Upper lobe of left lung (tissue), 4 donors: ENCODE measurements around the gene ANO10.

ENCODE experiments used
- CTCF ChIP-seq, 6 experiments: fragments of 450-650 bp in 4 of 6; fragments of 200-600 bp in 2 of 6; sonication (generic) in 2 of 6; IDR thresholded peaks; one replicate each; pipeline ENCODE4 v1.5.1; 2016 to 2019; ENCODE audit warnings: antibody characterized with exemption in 6 of 6
- POLR2A ChIP-seq, 4 donors: fragments of 450-650 bp; IDR thresholded peaks; one replicate each; pipeline ENCODE4 v1.5.1; 2016 to 2017; ENCODE audit warnings: antibody characterized with exemption in 4 of 4, mild to moderate bottlenecking in 2 of 4
- POLR2AphosphoS5 ChIP-seq, 2 donors: sonication (generic); formaldehyde crosslinking; IDR thresholded peaks; one replicate each; pipeline ENCODE4 v1.5.1; 2017; ENCODE audit warnings: antibody characterized with exemption in 2 of 2

- TF ChIP-seq CTCF (IDR thresholded peaks at IDR 0.05) (no peak), POLR2A (IDR thresholded peaks at IDR 0.05) (no peak), POLR2AphosphoS5 (IDR thresholded peaks at IDR 0.05) (no peak)
Measured at GRCh38 chr3:43559961-43560360, 61.9 kb downstream of the ANO10 start.
